Endothelial cell of umbilical vein (primary cell): ENCODE results near the gene HKDC1. TPM values are rescaled to one million over a fixed set of nuclear protein-coding genes. Genes with fewer than 3 reads are reported as not detected.
"Not testable (repeated sequence)": the region's sequence is repeated elsewhere in the genome, so short reads cannot be mapped to it uniquely, and the experiment has no call there.

ENCODE experiments used
- BruUV-seq: library from RNA; stranded (reverse); fragments of 400-500 nt; replicated peaks from 2 replicates; lab custom pipeline; 2021; lab: Mats Ljungman, UMichigan
- CTCF ChIA-PET: fragments of 300-600, 350-600 bp; sonication (Branson Sonifier 250); formaldehyde crosslinking; loops from one replicate; lab custom pipeline; 2021; ENCODE audit warnings: antibody characterized with exemption, inconsistent platforms; lab: Charles Lee
- POLR2A ChIA-PET: fragments of 300-600, 350-600 bp; sonication (Branson Sonifier 250); formaldehyde crosslinking; loops from one replicate; lab custom pipeline; 2021; ENCODE audit warnings: antibody characterized with exemption, inconsistent platforms; lab: Charles Lee
- DNase-seq: peaks from one replicate; pipeline ENCODE4 v3.0.0-alpha.2; 2011; ENCODE audit warnings: low read depth, low spot score
- FAIRE-seq: peaks from 2 replicates; lab custom pipeline; 2011; peaks lifted over from hg19 to GRCh38; lab: Jason Lieb, UNC
- H2AFZ ChIP-seq: 2 replicates; pipeline ENCODE4 v1.6.0; 2012; ENCODE audit warnings: low read depth, low read length, control low read depth, inconsistent platforms
- H3K27ac ChIP-seq: 2 replicates; pipeline ENCODE4 v1.5.1; 2011; ENCODE audit warnings: low read depth, mild to moderate bottlenecking, control low read depth, low read length, moderate library complexity; ENCODE audit not compliant: insufficient read depth
- H3K27me3 ChIP-seq, 2 experiments: 2 replicates each; pipeline versions ENCODE4 v1.6.0 to v1.6.1; 2011; ENCODE audit warnings: low read length in 2 of 2, mixed read lengths in 1 of 2; ENCODE audit not compliant: control insufficient read depth in 2 of 2, insufficient read depth in 2 of 2
- H3K36me3 ChIP-seq, 2 experiments: 2 replicates in 1 of 2; 3 replicates in 1 of 2; pipeline ENCODE4 v1.5.1; 2011; ENCODE audit warnings: low read length in 2 of 2, mild to moderate bottlenecking in 1 of 2, moderate library complexity in 1 of 2; ENCODE audit not compliant: control insufficient read depth in 2 of 2, insufficient read depth in 2 of 2; ENCODE audit errors: extremely low read depth in 1 of 2
- H3K4me1 ChIP-seq: 3 replicates; pipeline ENCODE4 v1.5.1; 2011; ENCODE audit warnings: mild to moderate bottlenecking, low read length; ENCODE audit not compliant: control insufficient read depth, insufficient read depth; ENCODE audit errors: extremely low read depth
- H3K4me2 ChIP-seq: 2 replicates; pipeline ENCODE4 v1.6.1; 2011; ENCODE audit warnings: low read length, control low read depth, mixed read lengths; ENCODE audit not compliant: insufficient read depth
- H3K4me3 ChIP-seq, 3 experiments: fragments of 200-600 bp in 1 of 3; sonication (generic), shearing (Covaris generic) in 1 of 3; replicated peaks in 1 of 3; 2 replicates each; pipeline ENCODE4 v1.5.1; 2011 to 2016; ENCODE audit warnings: control low read depth in 3 of 3, low read length in 3 of 3, mild to moderate bottlenecking in 2 of 3, inconsistent platforms in 1 of 3, low read depth in 1 of 3, moderate library complexity in 1 of 3; ENCODE audit not compliant: insufficient read depth in 1 of 3
- H3K79me2 ChIP-seq: 2 replicates; pipeline ENCODE4 v1.6.0; 2012; ENCODE audit warnings: low read length, inconsistent platforms; ENCODE audit not compliant: control insufficient read depth, insufficient read depth
- H3K9ac ChIP-seq: replicated peaks from 2 replicates; pipeline ENCODE3; 2011; ENCODE audit warnings: low read length, control low read depth; ENCODE audit not compliant: insufficient read depth; ENCODE audit errors: extremely low read depth
- H3K9me1 ChIP-seq: replicated peaks from 3 replicates; pipeline ENCODE4 v1.6.0; 2011; ENCODE audit warnings: mild to moderate bottlenecking, low read length; ENCODE audit not compliant: control insufficient read depth, insufficient read depth; ENCODE audit errors: extremely low read depth
- H3K9me3 ChIP-seq: replicated peaks from 2 replicates; pipeline ENCODE4 v1.5.1; 2012; ENCODE audit warnings: low read length, inconsistent platforms; ENCODE audit not compliant: control insufficient read depth, insufficient read depth
- H4K20me1 ChIP-seq: replicated peaks from 2 replicates; pipeline ENCODE3; 2011; ENCODE audit warnings: mild to moderate bottlenecking, low read length; ENCODE audit not compliant: control insufficient read depth, insufficient read depth; ENCODE audit errors: extremely low read depth
- CTCF ChIP-seq, 2 donors: IDR thresholded peaks; 1 replicate in 1 of 2; 2 replicates in 1 of 2; pipeline ENCODE4 v1.5.1; 2011; ENCODE audit warnings: low read length in 2 of 2, mild to moderate bottlenecking in 2 of 2, moderate library complexity in 2 of 2, control low read depth in 1 of 2, inconsistent platforms in 1 of 2, low read depth in 1 of 2; ENCODE audit not compliant: insufficient read depth in 1 of 2; ENCODE audit errors: extremely low read depth in 1 of 2
- EZH2 ChIP-seq: IDR thresholded peaks from 2 replicates; pipeline ENCODE4 v1.6.1; 2012; ENCODE audit warnings: borderline replicate concordance, low read depth, mild to moderate bottlenecking, moderate library complexity, low read length, inconsistent platforms; ENCODE audit not compliant: severe bottlenecking
- FOS ChIP-seq: IDR thresholded peaks from 2 replicates; pipeline ENCODE4 v1.6.1; 2011; ENCODE audit warnings: mild to moderate bottlenecking, low read length, moderate library complexity, borderline replicate concordance; ENCODE audit not compliant: insufficient read depth
- GATA2 ChIP-seq: IDR thresholded peaks from 2 replicates; pipeline ENCODE4 v1.7.0; 2011; ENCODE audit warnings: low read depth, mild to moderate bottlenecking, moderate library complexity, mixed read lengths, low read length; ENCODE audit not compliant: insufficient read length, insufficient read depth
- JUN ChIP-seq: IDR thresholded peaks from 2 replicates; pipeline ENCODE4 v1.6.1; 2011; ENCODE audit warnings: borderline replicate concordance, low read depth; ENCODE audit not compliant: insufficient read length, insufficient read depth
- MAX ChIP-seq: IDR thresholded peaks from 2 replicates; pipeline ENCODE4 v1.6.1; 2011; ENCODE audit not compliant: insufficient read depth, insufficient read length
- MYC ChIP-seq: IDR thresholded peaks from one replicate; pipeline ENCODE4 v1.6.1; 2011; ENCODE audit warnings: mild to moderate bottlenecking, low read depth, low read length
- POLR2A ChIP-seq: IDR thresholded peaks from 2 replicates; pipeline ENCODE4 v1.6.1; 2012; ENCODE audit warnings: low read depth, mild to moderate bottlenecking, control low read depth, low read length
- POLR2AphosphoS5 ChIP-seq: IDR thresholded peaks from 2 replicates; pipeline ENCODE4 v1.6.1; 2012; ENCODE audit warnings: low read depth, mild to moderate bottlenecking, control low read depth, low read length, moderate library complexity; ENCODE audit not compliant: insufficient read depth
- dilution Hi-C: fragments of 300-500 bp; cut with MboI; formaldehyde crosslinking; loops from one replicate; pipeline ENCODE4 v1.15.0; 2019; ENCODE audit warnings: low sequenced_read_pairs; ENCODE audit not compliant: extremely low pct_ligation_motif_present
- intact Hi-C: fragments of 100-400 bp; cut with micrococcal nuclease; formaldehyde crosslinking; loops from one replicate; pipeline ENCODE4 v1.10.0; 2022
- polyA plus RNA-seq, 4 experiments: library from polyadenylated mRNA; depleted of rRNA in 3 of 4; stranded (reverse) in 3 of 4; unstranded in 1 of 4; fragments of >200 nt; gene quantifications; 2 replicates each; pipeline versions ENCODE4 v1.2.1 to v1.2.3, GENCODE V29; 2011 to 2012; ENCODE audit warnings: missing spikeins in 1 of 4
- total RNA-seq: library from RNA; stranded (reverse); gene quantifications from 2 replicates; pipeline ENCODE4 v1.2.3, GENCODE V29; 2021

The HKDC1 gene
- total and polyA plus RNA-seq, 2 donors (not counting 3 experiments of a cell fraction or from before 2014, with no cell fraction given): not detected

GRCh38 chr10:69307434-69307833 is 87.3 kb downstream of the HKDC1 start:
- Histone ChIP-seq H3K4me1 (no peaks in the 10 kb centered on the region), H2AFZ (no peak overlapping the region), H3K9me1 (no peaks in the 10 kb centered on the region), H3K4me2 (no peak overlapping the region), H4K20me1 (no peaks in the 10 kb centered on the region), H3K36me3 (no peaks in the 10 kb centered on the region), H3K27ac (no peak overlapping the region), H3K27me3 (no peaks in the 10 kb centered on the region), H3K9me3 (no peaks in the 10 kb centered on the region), H3K79me2 (no peaks in the 10 kb centered on the region), H3K9ac (no peak overlapping the region), H3K4me3 (no peak overlapping the region)
- dilution Hi-C loops (no loop called here), intact Hi-C loops (no loop called here)
- no peak for DNase-seq
- no TSS peak for BruUV-seq
- FAIRE-seq: no peak
- ChIA-PET CTCF (interaction anchor here (1.1 kb wide), 1 partner anchor 32 kb away, joined by 3 read pairs; no protein-coding TSS in a partner anchor), POLR2A (no interaction called here)
- TF ChIP-seq FOS (no peak), POLR2AphosphoS5 (no peak), MAX (no peak), EZH2 (no peak), JUN (no peak), POLR2A (no peak), CTCF (IDR thresholded peaks at IDR 0.05; ENCODE audit: extremely low read depth in 1 of 2, insufficient read depth in 1 of 2, low read depth in 1 of 2, low read length in 2 of 2) (no peak), GATA2 (no peak), MYC (no peak)

DNA sequence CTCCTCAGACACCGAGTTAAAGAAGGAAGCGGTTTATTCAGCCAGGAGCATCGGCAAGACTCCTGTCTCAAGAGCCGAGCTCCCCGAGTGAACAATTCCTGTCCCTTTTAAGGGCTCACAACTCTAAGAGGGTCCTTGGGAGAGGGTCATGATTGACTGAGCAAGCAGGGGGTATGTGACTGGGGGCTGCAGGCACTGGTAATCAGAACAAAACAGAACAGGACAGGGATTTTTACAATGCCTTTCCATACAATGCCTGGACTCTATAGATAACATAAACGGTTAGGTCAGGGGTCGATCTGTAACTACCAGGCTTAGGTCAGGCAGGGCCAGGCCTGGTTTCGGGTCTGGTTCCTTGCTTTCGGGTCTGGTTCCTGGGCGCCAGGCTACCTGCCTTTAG is 88.2 kb downstream of the HKDC1 start:
- H2AFZ ChIP-seq, CTCF ChIA-PET, H3K9ac ChIP-seq, H3K36me3 ChIP-seq, H3K4me1 ChIP-seq, H3K9me1 ChIP-seq, H3K27me3 ChIP-seq, H4K20me1 ChIP-seq, intact Hi-C loops, H3K79me2 ChIP-seq, dilution Hi-C loops, H3K4me3 ChIP-seq, BruUV-seq, H3K4me2 ChIP-seq, H3K27ac ChIP-seq, FAIRE-seq, DNase-seq, H3K9me3 ChIP-seq, POLR2A ChIA-PET: not testable (repeated sequence)
